Bladder microvascular endothelial cell (primary cell): ENCODE data around the gene HELQ. TPM values are rescaled to one million over a fixed set of nuclear protein-coding genes. Genes with fewer than 3 reads are reported as not detected.

ENCODE experiments used
- total RNA-seq: library from RNA; depleted of rRNA; stranded (reverse); fragments of >200 nt; gene quantifications from 2 replicates; pipeline ENCODE4 v1.2.3, GENCODE V29; 2014

HELQ gene, protein sequence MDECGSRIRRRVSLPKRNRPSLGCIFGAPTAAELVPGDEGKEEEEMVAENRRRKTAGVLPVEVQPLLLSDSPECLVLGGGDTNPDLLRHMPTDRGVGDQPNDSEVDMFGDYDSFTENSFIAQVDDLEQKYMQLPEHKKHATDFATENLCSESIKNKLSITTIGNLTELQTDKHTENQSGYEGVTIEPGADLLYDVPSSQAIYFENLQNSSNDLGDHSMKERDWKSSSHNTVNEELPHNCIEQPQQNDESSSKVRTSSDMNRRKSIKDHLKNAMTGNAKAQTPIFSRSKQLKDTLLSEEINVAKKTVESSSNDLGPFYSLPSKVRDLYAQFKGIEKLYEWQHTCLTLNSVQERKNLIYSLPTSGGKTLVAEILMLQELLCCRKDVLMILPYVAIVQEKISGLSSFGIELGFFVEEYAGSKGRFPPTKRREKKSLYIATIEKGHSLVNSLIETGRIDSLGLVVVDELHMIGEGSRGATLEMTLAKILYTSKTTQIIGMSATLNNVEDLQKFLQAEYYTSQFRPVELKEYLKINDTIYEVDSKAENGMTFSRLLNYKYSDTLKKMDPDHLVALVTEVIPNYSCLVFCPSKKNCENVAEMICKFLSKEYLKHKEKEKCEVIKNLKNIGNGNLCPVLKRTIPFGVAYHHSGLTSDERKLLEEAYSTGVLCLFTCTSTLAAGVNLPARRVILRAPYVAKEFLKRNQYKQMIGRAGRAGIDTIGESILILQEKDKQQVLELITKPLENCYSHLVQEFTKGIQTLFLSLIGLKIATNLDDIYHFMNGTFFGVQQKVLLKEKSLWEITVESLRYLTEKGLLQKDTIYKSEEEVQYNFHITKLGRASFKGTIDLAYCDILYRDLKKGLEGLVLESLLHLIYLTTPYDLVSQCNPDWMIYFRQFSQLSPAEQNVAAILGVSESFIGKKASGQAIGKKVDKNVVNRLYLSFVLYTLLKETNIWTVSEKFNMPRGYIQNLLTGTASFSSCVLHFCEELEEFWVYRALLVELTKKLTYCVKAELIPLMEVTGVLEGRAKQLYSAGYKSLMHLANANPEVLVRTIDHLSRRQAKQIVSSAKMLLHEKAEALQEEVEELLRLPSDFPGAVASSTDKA
- total RNA-seq: 9.1 and 18.4 TPM in 2 replicates

DNA sequence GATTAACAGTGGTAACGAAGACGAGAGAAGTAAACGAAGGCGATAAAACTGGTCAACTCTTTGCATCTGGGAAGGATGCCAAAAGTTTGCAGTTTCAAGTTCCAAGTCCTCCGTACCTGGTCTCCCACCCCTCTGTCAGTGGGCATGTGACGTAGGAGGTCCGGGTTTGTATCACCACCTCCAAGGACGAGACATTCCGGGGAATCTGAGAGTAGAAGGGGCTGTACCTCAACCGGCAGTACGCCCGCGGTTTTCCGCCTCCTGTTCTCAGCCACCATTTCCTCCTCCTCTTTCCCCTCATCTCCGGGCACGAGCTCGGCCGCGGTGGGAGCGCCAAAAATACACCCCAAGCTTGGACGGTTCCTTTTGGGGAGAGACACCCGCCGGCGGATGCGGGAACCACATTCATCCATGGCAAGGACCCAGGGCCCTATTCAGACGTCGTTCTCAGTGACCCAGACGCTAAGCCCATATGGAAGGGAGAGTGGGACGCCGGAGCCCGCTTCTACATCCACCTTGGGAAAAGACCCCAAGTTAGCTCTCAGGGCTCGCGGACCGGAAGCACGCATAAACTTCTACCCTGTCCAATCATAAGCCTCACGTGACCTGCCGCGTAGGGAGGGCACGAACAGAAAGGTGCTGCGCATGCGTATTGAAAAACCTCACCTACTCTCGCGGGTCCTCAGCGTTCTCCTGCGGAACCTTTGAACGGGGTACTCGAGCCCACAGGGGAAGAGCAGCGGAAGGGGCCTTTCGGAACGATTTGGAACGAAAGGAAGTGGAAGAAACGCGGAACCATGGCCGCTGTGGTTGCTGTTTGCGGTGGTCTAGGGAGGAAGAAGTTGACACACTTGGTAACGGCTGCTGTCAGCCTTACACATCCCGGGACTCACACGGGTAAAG is at the start of gene HELQ, which contains the start of gene MRPS18C:
TSS of gene HELQ (minus strand) at position 543 of the 903 bp plus-strand sequence. CDS start at position 413, 130 bp downstream.
TSS of gene MRPS18C (plus strand) at position 778 of the 903 bp plus-strand sequence. CDS start at position 798, 20 bp downstream.

DNA sequence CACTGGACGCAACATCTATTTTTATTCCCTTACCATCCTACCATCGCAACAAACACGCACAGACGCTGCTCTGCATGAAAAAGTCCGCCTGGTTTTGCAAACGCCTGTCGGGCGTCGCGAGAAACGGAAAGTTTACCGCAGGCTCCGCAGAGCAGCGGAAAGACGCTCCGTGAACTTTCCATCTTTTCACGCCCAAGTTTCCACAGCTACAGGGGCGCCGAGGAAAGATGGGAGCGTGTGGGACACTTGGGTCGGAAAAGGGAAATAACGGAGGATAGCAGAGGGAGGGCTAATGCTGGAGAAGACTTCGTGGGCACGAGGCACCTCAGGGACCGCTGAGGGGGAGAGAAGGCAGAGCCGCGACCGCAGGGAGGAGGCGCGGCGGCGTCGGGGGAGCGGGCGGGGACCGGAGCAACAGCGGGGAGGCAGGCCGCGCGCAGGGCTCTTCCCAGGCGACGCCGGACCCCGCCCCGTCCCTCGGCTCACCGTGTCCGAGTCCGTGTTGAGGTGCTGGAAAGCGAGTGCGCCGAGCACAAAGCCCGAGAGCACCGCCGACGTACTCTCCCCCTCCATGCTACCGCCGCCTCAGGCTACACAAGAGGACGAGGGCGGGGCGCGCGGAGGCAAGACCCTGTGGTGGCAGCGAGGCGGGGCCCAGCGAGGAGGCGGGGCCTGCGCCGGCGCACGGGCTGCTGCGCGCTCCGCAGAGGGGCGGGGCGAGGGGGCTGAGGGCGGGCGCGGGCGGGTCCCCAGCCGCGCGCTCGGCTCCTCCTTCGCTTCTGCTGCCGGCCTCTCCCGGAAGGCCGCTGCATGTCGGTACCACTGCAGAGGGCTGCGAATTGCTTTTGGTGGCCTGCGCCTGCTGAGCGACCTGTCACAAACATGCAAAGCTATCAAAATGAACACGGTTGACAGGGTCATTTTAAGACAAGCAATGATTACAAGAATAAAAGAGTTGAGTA is 29.2 kb upstream of the HELQ start, which contains the start of gene ABRAXAS1:
TSS of gene ABRAXAS1 (minus strand) at position 601 of the 962 bp plus-strand sequence. CDS start at position 573, 28 bp downstream.

Other genes with a start within 250 kb of the HELQ start
- 14.0 and 15.5 TPM in 2 replicates for gene COQ2, start 171.0 kb downstream of the HELQ start, total RNA-seq
- gene HPSE, start 121.0 kb downstream of the HELQ start, total RNA-seq: 0.81 and 5.1 TPM in 2 replicates
- 16.8 and 22.8 TPM in 2 replicates for gene MRPS18C, start 235 bp upstream of the HELQ start, total RNA-seq
- gene ABRAXAS1, start 29.3 kb upstream of the HELQ start, total RNA-seq: 11.7 and 14.1 TPM in 2 replicates
- gene GPAT3, start 80.3 kb upstream of the HELQ start, total RNA-seq: 7.1 and 9.3 TPM in 2 replicates